ENCODE results near the gene ABCD4.
A peak's percentile ranks its signal among the peaks of the same experiment; 100 is the strongest.

ABCD4 gene

GRCh38 chr14:74260525-74261233 lies 42.1 kb downstream of the ABCD4 start:
- no peak for DNase-seq (ENCODE audit: low read depth in 2 of 3, low spot score in 2 of 3)

- DNase-seq (ENCODE audit: low read depth in 2 of 3, low spot score in 2 of 3): no peak
Measured at GRCh38 chr14:74259513-74259912, 43.2 kb downstream of the ABCD4 start.

GRCh38 chr14:74258764-74259035 lies 44.0 kb downstream of the ABCD4 start:
- no peak for DNase-seq (ENCODE audit: low read depth in 2 of 3, low spot score in 2 of 3)

GRCh38 chr14:74257941-74258763 lies 44.6 kb downstream of the ABCD4 start:
- no peak for DNase-seq (ENCODE audit: low read depth in 2 of 3, low spot score in 2 of 3)

GRCh38 chr14:74257078-74257940 lies 45.4 kb downstream of the ABCD4 start:
- peak; percentile 37 to 49 (median 49) for DNase-seq (ENCODE audit: low read depth in 2 of 3, low spot score in 2 of 3)

GRCh38 chr14:74255281-74255680 lies 47.5 kb downstream of the ABCD4 start:
- no peak for DNase-seq (ENCODE audit: low read depth in 2 of 3, low spot score in 2 of 3)

- no peak for DNase-seq (ENCODE audit: low read depth in 2 of 3, low spot score in 2 of 3)
Measured at GRCh38 chr14:74249433-74250375, 53.0 kb downstream of the ABCD4 start.

- no peak for DNase-seq (ENCODE audit: low read depth in 2 of 3, low spot score in 2 of 3)
Measured at GRCh38 chr14:74248017-74248416, 54.7 kb downstream of the ABCD4 start.

- DNase-seq (ENCODE audit: low read depth in 2 of 3, low spot score in 2 of 3): no peak
Measured at GRCh38 chr14:74246542-74246941, 56.2 kb downstream of the ABCD4 start.

- DNase-seq (ENCODE audit: low read depth in 2 of 3, low spot score in 2 of 3): no peak
Measured at GRCh38 chr14:74245292-74245691, 57.4 kb downstream of the ABCD4 start.

GRCh38 chr14:74244115-74244514 lies 58.6 kb downstream of the ABCD4 start:
- DNase-seq (ENCODE audit: low read depth in 2 of 3, low spot score in 2 of 3): no peak

- DNase-seq (ENCODE audit: low read depth in 2 of 3, low spot score in 2 of 3): no peak
Measured at GRCh38 chr14:74243051-74243450, 59.7 kb downstream of the ABCD4 start.

GRCh38 chr14:74242780-74243042 lies 60.0 kb downstream of the ABCD4 start:
- no peak for DNase-seq (ENCODE audit: low read depth in 2 of 3, low spot score in 2 of 3)

- no peak for DNase-seq (ENCODE audit: low read depth in 2 of 3, low spot score in 2 of 3)
Measured at GRCh38 chr14:74242021-74242779, 60.5 kb downstream of the ABCD4 start.

- DNase-seq (ENCODE audit: low read depth in 2 of 3, low spot score in 2 of 3): no peak
Measured at GRCh38 chr14:74241652-74242017, 61.1 kb downstream of the ABCD4 start.

GRCh38 chr14:74240794-74241651 lies 61.7 kb downstream of the ABCD4 start:
- no peak for DNase-seq (ENCODE audit: low read depth in 2 of 3, low spot score in 2 of 3)

- no peak for DNase-seq (ENCODE audit: low read depth in 2 of 3, low spot score in 2 of 3)
Measured at GRCh38 chr14:74239848-74240793, 62.6 kb downstream of the ABCD4 start.

All from activated CD8-positive, alpha-beta memory T cell treated with anti-CD3 and anti-CD28 coated beads for 48 hours (primary cell).